DND-41 (cell line): ENCODE data around the gene UBALD1.

Experiments used
- EZH2 ChIP-seq: IDR thresholded peaks from 3 replicates; pipeline ENCODE4 v1.6.1; 2012; ENCODE audit warnings: borderline replicate concordance, low read depth, mild to moderate bottlenecking, moderate library complexity, low read length, inconsistent platforms; ENCODE audit not compliant: severe bottlenecking
- TF ChIP-seq, protein P1 (sequence below): IDR thresholded peaks from 2 replicates; pipeline ENCODE4 v1.5.1; 2012; ENCODE audit warnings: borderline replicate concordance, low read length, moderate library complexity, mild to moderate bottlenecking; ENCODE audit not compliant: poor library complexity, severe bottlenecking; ENCODE audit errors: extremely low read depth

DNA sequence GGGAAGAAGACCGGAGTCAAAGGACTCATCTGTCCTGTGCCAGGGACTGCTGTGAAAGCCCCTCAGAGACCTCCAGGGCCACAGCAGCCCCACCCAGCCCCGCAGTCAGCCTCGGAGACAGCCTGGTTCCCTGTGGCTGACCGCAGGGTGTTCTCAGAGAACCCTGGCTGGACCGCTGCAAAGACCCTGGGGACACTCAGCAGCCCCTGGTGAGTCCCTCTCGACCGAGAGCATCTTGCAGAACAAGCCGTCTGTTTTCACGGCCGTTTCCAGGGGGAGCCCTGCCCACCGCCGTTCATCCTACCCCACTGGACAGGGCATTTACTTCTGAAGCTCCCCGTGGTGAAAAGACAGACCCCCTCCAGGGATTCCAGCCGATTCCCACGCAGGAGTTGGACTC is 10.3 kb downstream of the UBALD1 start:
- TF ChIP-seq, protein P1, sequence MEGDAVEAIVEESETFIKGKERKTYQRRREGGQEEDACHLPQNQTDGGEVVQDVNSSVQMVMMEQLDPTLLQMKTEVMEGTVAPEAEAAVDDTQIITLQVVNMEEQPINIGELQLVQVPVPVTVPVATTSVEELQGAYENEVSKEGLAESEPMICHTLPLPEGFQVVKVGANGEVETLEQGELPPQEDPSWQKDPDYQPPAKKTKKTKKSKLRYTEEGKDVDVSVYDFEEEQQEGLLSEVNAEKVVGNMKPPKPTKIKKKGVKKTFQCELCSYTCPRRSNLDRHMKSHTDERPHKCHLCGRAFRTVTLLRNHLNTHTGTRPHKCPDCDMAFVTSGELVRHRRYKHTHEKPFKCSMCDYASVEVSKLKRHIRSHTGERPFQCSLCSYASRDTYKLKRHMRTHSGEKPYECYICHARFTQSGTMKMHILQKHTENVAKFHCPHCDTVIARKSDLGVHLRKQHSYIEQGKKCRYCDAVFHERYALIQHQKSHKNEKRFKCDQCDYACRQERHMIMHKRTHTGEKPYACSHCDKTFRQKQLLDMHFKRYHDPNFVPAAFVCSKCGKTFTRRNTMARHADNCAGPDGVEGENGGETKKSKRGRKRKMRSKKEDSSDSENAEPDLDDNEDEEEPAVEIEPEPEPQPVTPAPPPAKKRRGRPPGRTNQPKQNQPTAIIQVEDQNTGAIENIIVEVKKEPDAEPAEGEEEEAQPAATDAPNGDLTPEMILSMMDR = no peak
- TF ChIP-seq EZH2 = no peak
